AG04450 (cell line): Measurements from ENCODE around the gene NCAPD3. TPM values are rescaled to one million over a fixed set of nuclear protein-coding genes. Genes with fewer than 3 reads are reported as not detected.

Source experiments
- CTCF ChIA-PET: fragments of 300-600, 350-600 bp; formaldehyde crosslinking; extraction: SDS; loops from one replicate; lab custom pipeline; 2022; ENCODE audit warnings: antibody characterized with exemption, inconsistent platforms; lab: Charles Lee
- POLR2A ChIA-PET: fragments of 350-600 bp; formaldehyde crosslinking; extraction: SDS; loops from one replicate; lab custom pipeline; 2021; ENCODE audit warnings: antibody characterized with exemption, inconsistent platforms; lab: Yijun Ruan, JAX
- DNase-seq: peaks from one replicate; pipeline ENCODE4 v3.0.0-alpha.2; 2011; ENCODE audit warnings: low read depth, low spot score
- H3K27ac ChIP-seq: one replicate; pipeline ENCODE4 v1.5.1; 2012; ENCODE audit warnings: low read depth, low read length, control low read depth
- H3K27me3 ChIP-seq: one replicate; pipeline ENCODE4 v1.6.0; 2012; ENCODE audit warnings: low read length; ENCODE audit not compliant: control insufficient read depth, insufficient read depth
- H3K4me3 ChIP-seq: 2 replicates; pipeline ENCODE4 v1.5.1; 2011; ENCODE audit warnings: mild to moderate bottlenecking, low read depth, low read length, control low read depth
- H3K9me3 ChIP-seq: 2 replicates; pipeline ENCODE4 v1.5.1; 2012; ENCODE audit warnings: low read length; ENCODE audit not compliant: control insufficient read depth, insufficient read depth
- polyA plus RNA-seq: library from polyadenylated mRNA; depleted of rRNA; stranded (reverse); fragments of >200 nt; gene quantifications from 2 replicates; pipeline ENCODE4 v1.2.3, GENCODE V29; 2011
- TF ChIP-seq, protein P1 (sequence below): IDR thresholded peaks from 2 replicates; pipeline ENCODE4 v1.5.1; 2011; ENCODE audit warnings: low read depth, low read length, control low read depth, inconsistent platforms

NCAPD3 gene
- polyA plus RNA-seq, 1 experiment: 12.2 TPM

GRCh38 chr11:134178032-134178674 is 45.6 kb downstream of the NCAPD3 start:
- H3K4me3 ChIP-seq: no peak overlapping the region
- CTCF ChIA-PET: no interaction called here
- H3K9me3 ChIP-seq: no peaks in the 10 kb centered on the region
- no peak for DNase-seq
- TF ChIP-seq, protein P1, sequence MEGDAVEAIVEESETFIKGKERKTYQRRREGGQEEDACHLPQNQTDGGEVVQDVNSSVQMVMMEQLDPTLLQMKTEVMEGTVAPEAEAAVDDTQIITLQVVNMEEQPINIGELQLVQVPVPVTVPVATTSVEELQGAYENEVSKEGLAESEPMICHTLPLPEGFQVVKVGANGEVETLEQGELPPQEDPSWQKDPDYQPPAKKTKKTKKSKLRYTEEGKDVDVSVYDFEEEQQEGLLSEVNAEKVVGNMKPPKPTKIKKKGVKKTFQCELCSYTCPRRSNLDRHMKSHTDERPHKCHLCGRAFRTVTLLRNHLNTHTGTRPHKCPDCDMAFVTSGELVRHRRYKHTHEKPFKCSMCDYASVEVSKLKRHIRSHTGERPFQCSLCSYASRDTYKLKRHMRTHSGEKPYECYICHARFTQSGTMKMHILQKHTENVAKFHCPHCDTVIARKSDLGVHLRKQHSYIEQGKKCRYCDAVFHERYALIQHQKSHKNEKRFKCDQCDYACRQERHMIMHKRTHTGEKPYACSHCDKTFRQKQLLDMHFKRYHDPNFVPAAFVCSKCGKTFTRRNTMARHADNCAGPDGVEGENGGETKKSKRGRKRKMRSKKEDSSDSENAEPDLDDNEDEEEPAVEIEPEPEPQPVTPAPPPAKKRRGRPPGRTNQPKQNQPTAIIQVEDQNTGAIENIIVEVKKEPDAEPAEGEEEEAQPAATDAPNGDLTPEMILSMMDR: no peak
- no peak overlapping the region for H3K27ac ChIP-seq
- H3K27me3 ChIP-seq: no peaks in the 10 kb centered on the region
- POLR2A ChIA-PET: no interaction called here

DNA sequence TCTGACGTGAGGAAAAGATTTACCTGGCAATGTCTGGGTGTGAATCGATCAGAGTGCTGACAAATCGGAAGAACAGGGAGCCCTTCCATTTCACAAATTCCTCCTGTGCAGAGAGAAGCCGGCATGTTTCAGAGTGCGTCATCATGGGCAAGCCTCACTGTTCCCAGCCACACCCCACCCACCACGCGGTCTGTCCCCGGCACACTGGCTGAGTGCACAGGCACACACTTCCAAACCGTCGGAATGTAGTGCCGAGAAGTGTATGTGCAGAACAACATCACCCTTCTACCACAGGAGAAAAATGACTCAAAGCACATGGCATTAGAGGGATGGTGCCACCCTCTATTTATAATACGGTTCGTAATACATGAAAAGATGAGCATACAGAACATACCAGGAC is 47.5 kb downstream of the NCAPD3 start:
- CTCF ChIA-PET: no interaction called here
- DNase-seq: no peak
- POLR2A ChIA-PET: no interaction called here

GRCh38 chr11:134173296-134173695 is 50.5 kb downstream of the NCAPD3 start:
- DNase-seq: no peak
- Histone ChIP-seq H3K9me3 (no peaks in the 10 kb centered on the region), H3K27ac (no peak overlapping the region), H3K4me3 (no peak overlapping the region), H3K27me3 (no peaks in the 10 kb centered on the region)
- TF ChIP-seq, protein P1: no peak
- ChIA-PET POLR2A (no interaction called here), CTCF (no interaction called here)

More for the DNA sequence above, 47.5 kb downstream of the NCAPD3 start:
- no peak overlapping the region for H3K4me3 ChIP-seq
- no peak overlapping the region for H3K27ac ChIP-seq
- H3K27me3 ChIP-seq: no peaks in the 10 kb centered on the region
- H3K9me3 ChIP-seq: no peaks in the 10 kb centered on the region
- TF ChIP-seq, protein P1: no peak

DNA sequence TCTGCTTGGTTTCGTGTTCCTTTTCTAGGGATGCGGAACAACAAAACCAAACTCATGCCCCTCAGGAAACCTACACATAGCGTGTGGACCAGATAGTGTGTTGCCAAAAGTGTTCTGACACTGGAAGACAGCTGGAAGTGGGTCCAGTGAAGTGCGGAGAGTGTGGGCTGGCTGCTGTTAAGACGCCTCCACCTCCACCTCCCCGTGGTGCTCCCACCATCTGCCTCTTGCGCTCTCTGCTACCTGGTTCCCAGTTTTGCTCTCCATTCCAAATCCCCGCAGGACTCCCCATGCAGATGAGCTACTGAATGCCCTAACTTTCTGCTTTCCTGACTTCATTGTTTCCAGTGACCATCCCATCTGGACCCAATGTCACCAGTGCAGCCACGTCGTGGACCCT is 51.8 kb downstream of the NCAPD3 start:
- Histone ChIP-seq H3K4me3 (no peak overlapping the region), H3K27me3 (no peaks in the 10 kb centered on the region), H3K9me3 (no peaks in the 10 kb centered on the region), H3K27ac (no peak overlapping the region)
- DNase-seq: no peak
- CTCF ChIA-PET: no interaction called here
- TF ChIP-seq, protein P1: no peak
- POLR2A ChIA-PET: no interaction called here

- Histone ChIP-seq H3K9me3 (no peaks in the 10 kb centered on the region), H3K27me3 (no peaks in the 10 kb centered on the region), H3K27ac (no peak overlapping the region), H3K4me3 (no peak overlapping the region)
- DNase-seq: peak; percentile 2
- POLR2A ChIA-PET: no interaction called here
- CTCF ChIA-PET: no interaction called here
- TF ChIP-seq, protein P1: no peak
These were observed 52.9 kb downstream of the NCAPD3 start for GRCh38 chr11:134170919-134171281.
